Liver (tissue), 2 donors: ENCODE results near the gene MRPL10.

ENCODE experiments used
- REST ChIP-seq: IDR thresholded peaks from 2 replicates; pipeline ENCODE4 v1.6.1; 2016; ENCODE audit warnings: antibody characterized with exemption, mild to moderate bottlenecking
- TAF1 ChIP-seq: conservative IDR thresholded peaks from 2 replicates; pipeline ENCODE4 v1.6.1; 2016; ENCODE audit warnings: antibody characterized with exemption, mild to moderate bottlenecking
- donor health status: healthy.

- TF ChIP-seq TAF1 (no peak), REST (no peak)
Observed at GRCh38 chr17:47844814-47845715, 13.7 kb upstream of the MRPL10 start.
